ENCODE results near the gene CNOT8.

The CNOT8 gene

GRCh38 chr5:154923441-154924430, 65.3 kb downstream of the CNOT8 start:
- no peak for TF ChIP-seq NFRKB (IDR thresholded peaks at IDR 0.05)
- no peak for TF ChIP-seq PKNOX1 (IDR thresholded peaks at IDR 0.05)
- TF ChIP-seq FOXK2 (IDR thresholded peaks at IDR 0.05): no peak
- TF ChIP-seq LEF1 (IDR thresholded peaks at IDR 0.05; ENCODE audit: borderline replicate concordance): no peak
- TF ChIP-seq FOXA1 (IDR thresholded peaks at IDR 0.05): no peak
- TF ChIP-seq ZNF384 (IDR thresholded peaks at IDR 0.05): no peak
- DNase-seq (ENCODE audit: extremely low spot score): no peak
- POLR2A ChIA-PET: no interaction called here
- CTCF ChIA-PET: no interaction called here

All from HEK293T (cell line).